DND-41 (cell line): ENCODE data around the gene KDELR3.

ENCODE experiments used
- EZH2 ChIP-seq: IDR thresholded peaks from 3 replicates; pipeline ENCODE4 v1.6.1; 2012; ENCODE audit warnings: borderline replicate concordance, low read depth, mild to moderate bottlenecking, moderate library complexity, low read length, inconsistent platforms; ENCODE audit not compliant: severe bottlenecking
- TF ChIP-seq, protein P1 (sequence below): IDR thresholded peaks from 2 replicates; pipeline ENCODE4 v1.5.1; 2012; ENCODE audit warnings: borderline replicate concordance, low read length, moderate library complexity, mild to moderate bottlenecking; ENCODE audit not compliant: poor library complexity, severe bottlenecking; ENCODE audit errors: extremely low read depth

DNA sequence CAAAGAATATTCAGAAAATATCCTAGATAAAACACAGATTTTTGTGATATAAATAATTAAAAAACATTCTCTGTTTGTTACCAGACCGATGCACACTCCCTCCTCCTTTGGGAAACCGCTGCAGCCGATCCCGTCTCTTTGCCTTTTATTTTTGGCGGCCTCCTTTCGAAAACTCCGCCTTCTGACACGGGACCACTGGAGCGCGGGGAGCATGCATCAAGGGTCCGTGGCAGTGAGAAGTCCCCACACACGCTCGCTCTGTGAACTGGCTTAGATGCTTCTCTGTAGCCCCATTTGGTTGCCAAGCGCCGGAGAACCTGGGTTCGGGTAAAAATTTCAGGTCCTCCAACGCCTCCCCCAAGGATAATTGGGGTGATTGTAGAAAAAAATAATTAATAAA is 21.2 kb downstream of the KDELR3 start:
- TF ChIP-seq, protein P1, sequence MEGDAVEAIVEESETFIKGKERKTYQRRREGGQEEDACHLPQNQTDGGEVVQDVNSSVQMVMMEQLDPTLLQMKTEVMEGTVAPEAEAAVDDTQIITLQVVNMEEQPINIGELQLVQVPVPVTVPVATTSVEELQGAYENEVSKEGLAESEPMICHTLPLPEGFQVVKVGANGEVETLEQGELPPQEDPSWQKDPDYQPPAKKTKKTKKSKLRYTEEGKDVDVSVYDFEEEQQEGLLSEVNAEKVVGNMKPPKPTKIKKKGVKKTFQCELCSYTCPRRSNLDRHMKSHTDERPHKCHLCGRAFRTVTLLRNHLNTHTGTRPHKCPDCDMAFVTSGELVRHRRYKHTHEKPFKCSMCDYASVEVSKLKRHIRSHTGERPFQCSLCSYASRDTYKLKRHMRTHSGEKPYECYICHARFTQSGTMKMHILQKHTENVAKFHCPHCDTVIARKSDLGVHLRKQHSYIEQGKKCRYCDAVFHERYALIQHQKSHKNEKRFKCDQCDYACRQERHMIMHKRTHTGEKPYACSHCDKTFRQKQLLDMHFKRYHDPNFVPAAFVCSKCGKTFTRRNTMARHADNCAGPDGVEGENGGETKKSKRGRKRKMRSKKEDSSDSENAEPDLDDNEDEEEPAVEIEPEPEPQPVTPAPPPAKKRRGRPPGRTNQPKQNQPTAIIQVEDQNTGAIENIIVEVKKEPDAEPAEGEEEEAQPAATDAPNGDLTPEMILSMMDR = no peak
- no peak for TF ChIP-seq EZH2
